HG02798 (cell line): Measurements from ENCODE around the gene HOXC12.

Source experiments
- ATAC-seq: cut with Tn5 transposase; IDR thresholded peaks from one replicate; pipeline ENCODE4 v1.9.1; 2021; ENCODE audit warnings: mild to moderate bottlenecking; ENCODE audit not compliant: unreplicated experiment, poor library complexity

The HOXC12 gene

DNA sequence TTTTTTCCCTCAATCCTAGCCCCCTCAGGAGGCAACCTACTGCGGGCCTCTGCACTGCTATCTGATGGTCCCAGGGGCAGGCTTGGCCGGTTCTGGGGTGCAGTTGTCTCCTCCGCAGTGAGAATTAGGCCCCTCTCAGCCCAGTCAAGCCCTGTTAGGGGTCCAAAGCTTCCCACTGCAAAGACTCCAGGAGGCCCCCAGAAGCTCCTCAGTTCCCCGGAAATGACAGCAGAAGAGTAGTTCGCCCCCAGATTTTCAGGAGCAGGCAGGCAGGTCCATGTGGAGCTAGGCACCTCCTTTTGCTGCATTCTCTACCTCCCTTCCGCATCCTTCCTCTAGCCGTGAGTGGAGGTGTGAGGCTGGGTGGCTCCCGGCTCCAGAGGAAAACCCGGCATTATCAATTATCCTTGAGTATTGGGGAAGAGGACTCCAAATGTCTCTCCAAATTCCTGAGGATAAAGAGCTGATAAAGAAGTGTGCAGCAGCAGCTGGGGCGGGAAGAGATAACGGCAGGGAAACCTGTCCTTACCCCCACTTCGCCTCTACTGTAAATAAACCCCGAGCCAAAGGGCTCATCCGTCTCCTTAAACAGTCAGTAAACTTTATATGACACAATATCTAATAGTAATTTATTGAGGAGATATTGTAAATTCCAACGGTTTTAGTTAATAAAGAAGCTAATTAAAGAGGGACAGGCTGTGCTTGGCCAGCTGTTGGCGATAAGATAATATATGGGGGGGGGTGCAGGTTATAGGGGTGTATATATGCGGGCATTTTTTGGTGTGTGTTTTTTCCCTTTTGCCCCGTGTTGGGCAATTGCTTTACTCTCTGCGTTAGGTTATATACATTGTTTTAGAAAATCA lies 641 bp upstream of the HOXC12 start:
- ATAC-seq = no peak

DNA sequence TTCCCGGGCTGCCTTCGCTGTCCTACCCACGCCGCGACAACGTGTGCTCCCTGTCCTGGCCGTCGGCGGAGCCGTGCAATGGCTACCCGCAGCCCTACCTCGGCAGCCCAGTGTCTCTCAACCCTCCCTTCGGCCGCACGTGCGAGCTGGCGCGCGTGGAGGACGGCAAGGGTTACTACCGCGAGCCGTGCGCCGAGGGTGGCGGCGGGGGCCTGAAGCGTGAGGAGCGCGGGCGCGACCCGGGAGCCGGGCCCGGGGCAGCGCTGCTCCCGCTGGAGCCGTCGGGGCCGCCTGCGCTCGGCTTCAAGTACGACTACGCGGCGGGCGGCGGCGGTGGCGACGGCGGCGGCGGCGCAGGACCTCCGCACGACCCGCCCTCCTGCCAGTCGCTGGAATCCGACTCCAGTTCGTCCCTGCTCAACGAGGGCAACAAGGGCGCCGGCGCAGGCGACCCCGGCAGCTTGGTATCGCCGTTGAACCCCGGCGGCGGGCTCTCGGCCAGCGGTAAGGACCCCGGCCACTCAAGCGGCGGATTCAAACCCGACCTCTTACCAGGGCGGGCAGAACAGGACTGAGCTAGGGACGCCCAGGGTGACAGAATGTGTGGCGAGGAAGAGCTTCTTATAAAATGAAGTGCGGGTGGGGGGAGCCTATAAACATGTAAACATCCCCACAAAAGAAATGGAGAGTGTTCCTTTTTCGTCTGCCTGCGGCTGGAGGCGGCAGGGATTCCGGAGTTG lies 503 bp downstream of the HOXC12 start:
- ATAC-seq = no peak

- ATAC-seq = no peak
These were observed 1.1 kb downstream of the HOXC12 start for GRCh38 chr12:53955776-53956250.

DNA sequence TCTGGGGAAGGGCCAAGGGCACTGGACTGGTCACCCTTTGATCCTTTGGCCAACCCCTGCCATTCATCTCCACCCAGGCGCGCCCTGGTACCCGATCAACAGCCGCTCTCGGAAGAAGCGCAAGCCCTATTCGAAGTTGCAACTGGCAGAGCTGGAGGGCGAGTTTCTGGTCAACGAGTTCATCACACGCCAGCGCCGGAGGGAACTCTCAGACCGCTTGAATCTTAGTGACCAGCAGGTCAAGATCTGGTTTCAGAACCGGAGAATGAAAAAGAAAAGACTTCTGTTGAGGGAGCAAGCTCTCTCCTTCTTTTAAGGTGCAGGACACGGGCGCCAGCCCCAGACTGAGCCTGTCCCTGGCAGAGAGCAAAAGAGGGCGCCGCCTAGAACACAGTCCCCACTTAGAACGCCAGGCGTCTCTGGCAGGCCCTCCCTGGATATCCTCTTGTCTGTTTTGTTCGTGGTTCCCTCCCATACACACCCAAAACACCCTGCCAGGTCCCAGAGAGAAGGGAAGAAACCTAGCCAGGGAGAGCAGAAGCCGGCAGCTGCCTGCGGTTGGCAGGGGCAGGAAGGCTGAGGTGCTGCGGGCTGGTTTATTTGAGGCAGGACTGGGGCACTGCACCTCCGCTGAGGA lies 1.7 kb downstream of the HOXC12 start:
- ATAC-seq = no peak

DNA sequence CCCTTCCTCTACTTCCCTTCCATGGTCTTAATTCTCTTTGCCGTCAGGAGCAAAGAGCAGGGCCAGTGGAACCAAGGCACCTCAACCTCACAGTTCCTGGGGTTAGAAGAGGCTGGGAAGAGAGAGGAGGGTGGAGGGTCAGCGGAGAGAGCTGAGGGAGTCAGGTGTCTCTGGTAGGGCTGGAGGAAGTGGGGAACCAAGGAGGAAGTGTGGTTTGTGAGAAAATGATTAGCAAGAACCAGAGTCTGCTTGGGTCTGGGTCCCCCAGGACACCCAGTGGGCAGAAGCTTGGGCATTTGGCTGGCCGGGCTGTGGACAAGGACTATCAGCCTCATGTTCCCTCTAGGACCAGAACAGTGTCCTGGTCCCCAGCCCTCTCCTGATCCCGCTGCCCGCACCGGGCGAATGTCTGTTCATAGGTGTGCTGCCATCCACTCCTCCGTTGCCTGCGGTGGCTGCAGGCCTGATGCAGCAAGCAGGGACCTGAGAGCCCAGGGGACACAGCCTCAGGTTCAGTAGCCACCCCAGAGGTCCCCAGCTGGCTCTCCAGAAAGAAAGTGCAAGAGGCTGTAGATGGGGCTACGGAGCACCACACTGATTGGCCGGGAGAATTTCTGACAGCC lies 2.3 kb downstream of the HOXC12 start:
- no peak for ATAC-seq

GRCh38 chr12:53958128-53958527 lies 3.4 kb downstream of the HOXC12 start:
- no peak for ATAC-seq

DNA sequence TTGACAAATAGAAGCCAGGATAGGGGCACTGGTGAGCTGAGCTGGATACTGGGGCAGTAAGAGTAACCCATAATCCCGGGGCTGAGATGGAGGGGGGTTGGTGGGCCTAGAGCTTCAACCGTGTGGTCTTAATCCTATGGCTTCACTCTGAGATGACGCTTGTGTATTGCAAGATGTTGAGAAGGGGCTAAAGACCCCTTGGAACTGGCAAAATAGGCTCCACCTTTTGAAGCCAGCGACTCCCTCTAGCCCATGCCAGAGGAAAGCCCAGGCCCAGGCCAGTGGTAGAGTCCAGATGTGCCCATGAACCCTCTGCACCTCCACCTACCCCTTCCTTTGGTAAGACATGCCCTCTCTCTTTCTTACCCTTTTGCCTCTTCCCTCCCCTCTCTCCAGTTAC lies 4.6 kb downstream of the HOXC12 start:
- ATAC-seq = no peak

- ATAC-seq = no peak
These were observed 5.7 kb downstream of the HOXC12 start for GRCh38 chr12:53960187-53961024.

- ATAC-seq = no peak
These were observed 6.5 kb downstream of the HOXC12 start for GRCh38 chr12:53961025-53961761.

DNA sequence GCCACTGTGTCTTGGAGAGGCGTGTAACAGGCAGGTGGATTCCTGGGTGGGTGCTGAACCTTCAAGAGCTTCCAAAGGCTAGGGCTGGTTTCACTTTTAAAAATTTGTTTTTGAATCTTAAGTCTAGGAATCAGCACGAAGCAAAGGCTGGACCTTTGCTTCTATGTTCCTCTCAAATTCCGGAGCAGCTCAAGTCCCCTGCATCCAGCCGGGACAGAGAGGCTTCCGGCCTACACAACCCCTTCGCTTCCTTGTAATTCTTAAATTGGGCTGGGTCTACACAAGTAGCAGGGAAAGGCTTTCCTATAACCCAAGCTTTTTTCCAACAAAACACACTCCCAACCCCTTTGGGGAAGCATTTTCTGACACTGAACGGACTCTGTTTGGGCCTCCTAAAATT lies 8.3 kb downstream of the HOXC12 start:
- no peak for ATAC-seq

DNA sequence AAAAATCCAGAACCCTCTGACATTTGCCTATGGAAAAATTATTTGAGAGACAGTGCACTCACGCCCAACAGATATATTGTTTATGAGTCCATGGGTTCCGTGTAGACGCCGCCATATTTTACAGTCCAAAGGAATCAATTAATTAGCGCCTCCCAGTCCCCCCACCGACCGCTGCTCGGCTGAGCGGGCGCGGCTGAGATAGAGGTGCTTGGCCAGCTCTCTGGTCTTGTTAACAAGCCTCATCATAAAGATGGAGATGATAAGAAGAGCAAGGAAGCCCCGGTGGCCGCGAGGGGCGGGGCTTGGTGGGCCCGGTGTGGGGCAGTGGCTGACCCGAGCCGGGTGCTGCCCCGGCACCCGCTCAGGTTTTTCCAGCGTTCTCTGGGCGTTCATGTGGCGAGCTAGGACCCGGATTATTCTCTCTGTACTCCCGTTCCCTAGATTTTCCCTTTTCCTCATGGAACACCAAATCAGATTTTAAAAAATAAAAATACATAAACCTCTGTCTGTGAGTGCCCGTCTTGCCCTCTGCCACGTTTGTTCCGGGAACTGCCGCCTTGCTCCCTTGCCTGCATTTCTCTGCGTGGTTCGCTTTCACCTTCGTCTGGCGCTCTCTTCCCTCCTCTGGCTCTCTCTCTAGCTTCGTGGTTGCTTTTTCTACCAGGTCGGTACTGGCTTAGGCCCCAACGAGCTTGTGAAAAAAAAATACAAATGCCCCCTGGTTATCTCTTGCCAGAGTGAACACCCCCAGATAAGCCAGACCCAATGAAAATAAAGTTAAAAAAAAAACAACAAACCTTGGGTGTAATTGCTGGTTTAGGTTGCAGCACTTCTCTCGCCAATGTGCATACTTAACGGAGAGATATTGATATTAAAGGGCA lies 9.0 kb downstream of the HOXC12 start:
- no peak for ATAC-seq

DNA sequence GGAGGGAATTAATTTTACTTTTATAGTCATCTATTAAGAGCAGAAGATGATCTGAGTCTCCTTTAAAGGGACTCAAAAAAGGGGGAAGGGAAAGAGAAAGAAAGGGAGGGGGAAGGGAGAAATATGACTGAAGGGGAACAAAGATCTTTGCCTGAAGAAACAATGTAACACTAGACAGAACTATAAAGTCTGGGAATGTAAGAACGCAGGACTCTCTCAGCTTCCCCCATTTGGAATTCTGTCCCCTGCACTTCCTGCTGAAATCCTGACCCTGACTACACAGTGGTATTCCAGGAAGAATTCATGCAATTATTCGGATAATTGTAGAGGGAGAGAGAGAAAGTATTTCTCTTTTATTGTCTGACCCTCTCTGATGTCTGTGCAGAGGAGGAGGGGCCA lies 9.6 kb downstream of the HOXC12 start:
- ATAC-seq = no peak

DNA sequence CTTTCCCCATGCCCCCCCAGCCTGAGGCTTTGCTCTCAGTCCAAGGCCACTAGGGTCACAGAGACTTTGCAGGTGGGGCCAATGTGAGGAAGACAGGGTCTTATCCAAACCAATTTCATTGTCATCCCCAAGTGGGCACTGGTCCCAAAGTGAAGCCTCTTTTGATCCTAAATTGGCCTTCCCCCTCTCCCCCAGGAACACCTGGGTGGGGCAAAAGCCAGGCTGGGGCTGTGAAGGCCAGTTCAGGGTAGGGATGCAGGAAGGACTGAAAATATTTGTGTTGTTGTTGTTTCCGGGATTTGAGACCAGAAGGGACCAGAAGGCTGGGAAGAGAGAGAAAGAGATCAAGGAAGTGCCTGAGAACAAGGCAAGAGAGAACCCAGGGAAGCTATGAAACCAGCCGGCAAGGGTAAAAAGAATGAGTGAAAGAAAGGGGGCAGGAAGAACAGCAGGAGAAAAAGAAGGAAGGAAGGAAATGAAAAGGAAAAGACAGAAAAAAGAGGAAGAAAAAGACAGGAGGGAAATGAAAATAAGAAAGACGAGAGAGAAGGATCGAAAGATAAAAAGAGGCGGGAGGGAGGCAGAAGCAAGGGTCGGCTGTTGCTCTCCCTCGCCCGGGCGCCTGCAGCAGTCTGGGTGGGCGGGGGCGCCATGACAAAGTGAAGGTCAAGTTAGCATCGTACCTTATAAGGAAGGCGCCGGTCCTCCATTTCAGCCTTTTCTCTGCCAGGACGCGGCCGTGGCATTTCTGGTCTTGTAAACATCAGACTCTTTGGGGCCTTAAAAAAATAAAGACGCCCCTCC lies 10.8 kb downstream of the HOXC12 start:
- ATAC-seq = no peak

GRCh38 chr12:53966085-53966384 lies 11.3 kb downstream of the HOXC12 start:
- ATAC-seq = no peak

DNA sequence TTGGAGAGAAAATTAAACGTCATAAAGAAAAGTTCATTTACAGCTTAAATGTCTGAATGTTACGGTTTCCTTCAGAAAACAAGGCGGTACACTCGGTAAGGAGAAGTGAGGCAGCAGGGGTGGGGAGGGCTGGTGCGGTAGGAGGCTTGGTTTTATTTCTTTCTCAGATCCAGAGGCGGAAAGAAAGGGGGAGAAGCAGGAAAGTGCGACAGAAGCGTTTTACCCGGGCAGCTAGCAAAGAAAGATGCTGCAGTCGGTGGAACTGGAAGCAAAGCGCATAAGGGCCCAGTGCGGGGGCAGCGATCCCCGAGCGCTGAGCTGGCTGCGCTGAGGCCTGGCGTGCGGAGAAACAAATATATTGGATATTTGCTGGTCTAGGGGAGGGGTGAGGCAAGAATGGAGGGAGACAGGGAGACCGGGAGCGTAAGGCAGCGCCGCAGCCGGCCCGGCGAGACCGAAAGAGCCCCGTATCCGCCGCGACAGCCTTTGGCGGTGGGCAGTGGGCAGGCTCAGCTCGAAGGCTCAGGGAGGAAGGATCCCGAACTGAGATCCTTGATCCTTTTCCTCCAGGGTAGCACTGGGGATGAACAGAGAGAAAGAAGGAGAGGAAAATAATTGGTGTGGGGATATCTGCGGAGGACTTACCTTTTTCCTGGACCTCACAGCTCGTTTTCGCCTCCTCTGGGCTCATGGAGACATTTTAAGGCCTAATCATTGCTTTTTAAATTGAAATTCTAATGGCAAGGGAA lies 11.9 kb downstream of the HOXC12 start:
- ATAC-seq = no peak

DNA sequence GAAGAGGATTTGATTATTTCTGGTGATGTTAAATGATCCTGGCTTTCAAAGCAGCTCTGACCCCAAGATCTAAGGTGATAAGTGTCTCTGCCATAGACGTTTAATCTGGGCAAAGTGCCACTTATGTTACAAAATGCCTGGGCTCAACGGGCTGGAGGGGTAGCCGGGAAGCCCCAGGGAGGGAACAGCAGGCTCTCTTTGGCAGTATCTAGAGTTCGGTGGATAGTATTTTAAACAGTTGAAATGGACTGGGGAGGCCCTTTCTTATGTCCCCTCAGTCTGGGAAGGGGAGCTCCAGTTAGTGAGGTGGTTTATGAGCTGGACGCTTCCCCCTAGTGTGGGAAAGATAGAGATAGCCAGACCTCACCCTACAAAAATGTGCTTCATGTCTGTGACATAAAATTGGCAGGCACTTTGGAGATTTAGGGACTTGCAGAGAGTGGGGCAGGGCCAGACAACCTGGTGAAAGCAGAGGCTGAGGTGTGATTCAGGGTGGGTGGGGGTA lies 12.8 kb downstream of the HOXC12 start:
- ATAC-seq = no peak
